ENCODE data around the gene TMEM259. TPM values are rescaled to one million over a fixed set of nuclear protein-coding genes. Genes with fewer than 3 reads are reported as not detected.
A peak's percentile ranks its signal among the peaks of the same experiment; 100 is the strongest.

Gene TMEM259
- total RNA-seq, 1 donor from 2014 or later: 146 TPM

DNA sequence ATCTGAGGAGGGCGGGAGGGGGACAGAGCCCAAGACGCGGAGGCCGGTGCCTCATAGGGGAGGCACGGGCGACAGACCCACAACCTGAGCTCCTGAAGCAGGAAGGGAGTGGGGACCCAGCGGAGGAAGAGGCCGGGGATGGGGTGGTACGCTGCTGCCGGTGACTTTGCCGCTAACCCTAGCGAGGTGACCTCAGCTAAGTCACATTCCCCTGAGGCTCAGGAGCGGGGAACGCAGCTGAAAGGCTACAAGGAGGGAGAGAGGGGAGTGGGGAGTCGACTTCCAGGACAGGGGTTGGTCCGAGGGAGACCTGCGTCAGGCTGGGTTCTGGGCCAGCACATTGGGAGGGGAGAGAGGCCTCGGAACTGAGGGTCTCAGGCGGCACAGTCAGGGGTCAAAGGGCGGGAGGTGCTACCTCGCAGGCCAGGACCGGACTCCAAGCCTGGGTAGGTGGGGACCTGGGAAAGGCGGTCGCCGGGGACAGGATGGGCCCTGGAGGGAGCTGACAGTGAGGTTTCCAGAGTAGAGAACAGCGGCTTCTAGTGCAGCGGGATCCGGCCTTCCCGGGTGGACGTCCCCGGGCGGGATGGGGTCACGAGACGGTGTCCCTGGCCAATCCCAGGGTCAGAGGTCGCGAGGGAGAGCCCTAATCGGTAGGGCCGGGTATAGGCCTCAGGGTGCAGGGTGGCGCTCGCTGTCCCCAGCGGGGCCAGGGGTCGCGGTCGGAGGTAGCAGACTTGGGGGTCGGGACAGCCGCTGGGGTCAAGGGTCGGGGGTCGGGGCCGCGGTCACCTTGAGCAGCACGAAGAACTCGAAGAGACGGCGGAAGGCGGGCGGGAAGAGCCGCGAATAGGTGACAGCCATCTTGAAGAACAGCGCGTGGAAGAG lies 699 bp downstream of the TMEM259 start:
- ATAC-seq (no peak), DNase-seq (ENCODE audit: low spot score) (no peak)
- intact Hi-C loops (cut with DNase I): no loop called here

- ATAC-seq (no peak), DNase-seq (ENCODE audit: low spot score) (no peak)
- intact Hi-C loops (cut with DNase I): no loop called here
Observed at GRCh38 chr19:1019616-1019961, 1.3 kb downstream of the TMEM259 start.

DNA sequence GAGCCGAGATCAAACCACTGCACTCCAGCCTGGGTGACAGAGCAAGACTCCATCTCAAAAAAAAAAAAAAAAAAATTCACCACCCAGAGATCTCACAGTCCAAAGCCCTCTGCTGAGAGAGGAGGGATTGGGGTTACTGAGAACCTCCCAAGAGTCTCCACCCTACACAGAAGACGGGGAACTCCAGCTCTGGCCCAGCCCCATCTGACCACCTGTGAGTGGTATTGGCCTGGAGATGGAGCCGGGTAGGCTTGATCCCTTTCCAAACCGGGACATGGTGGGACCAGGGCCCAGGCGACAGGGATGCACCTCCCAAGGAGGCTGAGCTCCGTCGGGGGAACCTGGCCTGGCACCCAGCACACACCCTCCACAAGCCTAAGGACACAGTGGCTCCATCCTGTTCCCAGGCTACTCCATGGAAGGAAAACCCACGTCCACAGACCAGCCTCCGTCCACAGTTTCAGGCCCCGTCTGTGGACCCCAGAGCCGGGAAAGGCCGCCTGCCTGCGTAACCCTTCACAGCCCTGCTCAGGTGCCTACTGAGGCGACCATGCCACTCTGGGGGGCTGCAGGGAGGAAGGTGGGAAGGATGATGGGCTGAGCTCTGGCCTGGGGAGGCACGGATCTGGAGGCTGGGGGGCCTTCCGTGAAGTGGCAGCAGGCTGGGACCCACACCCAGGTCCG lies 1.8 kb downstream of the TMEM259 start:
- no peak for ATAC-seq
- DNase-seq (ENCODE audit: low spot score): no peak
- intact Hi-C loops (cut with DNase I): no loop called here

- intact Hi-C loops (cut with DNase I): no loop called here
- no peak for ATAC-seq
Observed at GRCh38 chr19:1018393-1018792, 2.5 kb downstream of the TMEM259 start.

GRCh38 chr19:1017906-1018305 lies 3.0 kb downstream of the TMEM259 start:
- DNase-seq (ENCODE audit: low spot score) (no peak), ATAC-seq (no peak)
- intact Hi-C loops (cut with DNase I): no loop called here

More at GRCh38 chr19:1018393-1018792, 2.5 kb downstream of the TMEM259 start:
- no peak for DNase-seq (ENCODE audit: low spot score)

GRCh38 chr19:1017115-1017905 lies 3.6 kb downstream of the TMEM259 start:
- intact Hi-C loops (cut with DNase I): no loop called here

GRCh38 chr19:1016647-1017114 lies 4.2 kb downstream of the TMEM259 start:
- intact Hi-C loops (cut with DNase I): no loop called here
- no peak for DNase-seq (ENCODE audit: low spot score)
- ATAC-seq: peak; percentile 4

More at GRCh38 chr19:1017115-1017905, 3.6 kb downstream of the TMEM259 start:
- ATAC-seq (no peak), DNase-seq (ENCODE audit: low spot score) (no peak)

DNA sequence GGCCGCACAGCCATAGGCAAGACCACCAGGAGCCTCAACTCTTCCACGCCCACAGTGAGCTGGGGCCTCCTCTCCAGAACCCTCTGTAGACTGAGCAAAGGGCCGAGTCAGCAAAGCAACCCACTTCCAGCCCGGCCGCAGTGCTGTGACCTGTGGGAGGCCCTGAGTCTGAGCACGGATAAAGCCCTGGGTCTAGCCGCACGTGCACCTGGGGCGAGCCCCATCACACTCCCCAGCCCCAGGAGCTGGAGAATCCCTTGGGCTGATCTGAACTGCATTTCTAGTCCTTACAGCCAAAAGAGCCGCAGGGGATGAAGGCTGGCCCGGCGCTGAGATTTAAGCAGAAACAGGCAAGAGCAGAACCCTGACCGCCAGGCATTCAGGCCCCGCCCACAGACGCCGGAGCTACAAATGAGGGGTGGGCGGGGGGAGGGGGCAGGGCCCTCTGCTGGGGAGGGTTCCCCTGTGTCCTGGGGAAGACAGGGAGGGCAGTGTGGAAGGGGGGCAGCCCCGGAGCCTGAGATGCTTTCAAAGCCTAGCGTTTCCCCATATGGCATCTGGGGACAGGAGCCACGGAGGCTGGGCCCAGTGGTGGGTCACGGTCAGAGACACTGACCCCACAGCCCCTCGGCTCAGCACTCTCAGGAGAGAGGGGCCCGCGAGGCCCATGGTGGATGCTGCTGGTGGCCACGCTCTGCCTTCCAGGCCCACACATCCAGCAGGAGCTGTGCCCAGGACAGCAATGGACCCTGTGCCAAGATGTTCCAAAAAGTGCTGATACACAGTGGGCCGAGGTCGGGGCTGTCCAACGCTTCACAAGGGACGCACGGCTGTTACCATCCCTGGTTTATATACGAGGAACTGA lies 4.9 kb downstream of the TMEM259 start:
- intact Hi-C loops (cut with DNase I): no loop called here
- DNase-seq (ENCODE audit: low spot score): no peak
- ATAC-seq: peak; percentile 0

- ATAC-seq (no peak), DNase-seq (ENCODE audit: low spot score) (no peak)
- intact Hi-C loops (cut with DNase I): no loop called here
Observed at GRCh38 chr19:1015061-1015781, 5.7 kb downstream of the TMEM259 start.

DNA sequence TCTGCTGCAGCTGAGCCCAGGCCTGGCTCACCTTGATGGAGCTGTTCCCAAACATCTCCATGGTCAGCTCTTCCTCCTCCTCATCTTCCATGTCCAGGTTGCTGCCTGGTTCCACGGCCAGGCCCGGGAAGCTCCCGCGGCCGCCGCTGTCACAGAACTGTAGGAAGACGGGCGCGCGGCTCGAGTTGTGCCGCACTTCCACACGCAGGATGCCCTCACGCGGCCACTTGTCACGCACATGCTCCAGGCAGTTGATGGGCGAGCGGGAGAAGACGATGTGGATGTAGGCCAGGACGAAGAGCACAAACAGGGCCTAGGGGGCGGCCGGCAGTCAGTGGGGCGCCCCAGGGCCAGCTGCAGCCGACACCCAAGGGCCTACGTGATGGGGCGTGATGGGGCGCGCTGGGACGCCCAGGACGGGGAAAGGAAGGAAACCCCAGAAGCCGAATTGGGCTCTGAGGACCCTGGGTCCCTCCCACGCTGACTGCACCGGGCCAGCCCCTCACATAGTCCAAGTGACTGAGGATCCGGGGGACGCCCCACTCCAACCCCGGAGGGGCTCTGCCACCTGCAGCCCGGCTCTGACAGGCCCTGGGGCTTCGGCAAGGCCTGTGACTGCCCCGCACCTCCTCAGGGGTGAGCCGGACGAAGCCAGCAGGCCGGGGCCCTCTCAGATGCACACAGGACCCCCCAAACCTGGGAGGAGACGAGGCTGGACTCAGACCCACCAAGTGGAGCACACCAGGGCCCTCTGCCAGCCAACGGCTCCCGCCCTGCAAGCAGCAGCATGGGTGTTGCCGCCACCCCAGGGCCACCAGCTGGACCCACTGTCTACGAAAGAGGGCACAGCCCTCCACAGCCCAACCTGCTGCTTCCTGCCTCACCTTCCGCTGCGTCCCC lies 6.5 kb downstream of the TMEM259 start:
- intact Hi-C loops (cut with DNase I): no loop called here
- DNase-seq (ENCODE audit: low spot score) (no peak), ATAC-seq (no peak)

DNA sequence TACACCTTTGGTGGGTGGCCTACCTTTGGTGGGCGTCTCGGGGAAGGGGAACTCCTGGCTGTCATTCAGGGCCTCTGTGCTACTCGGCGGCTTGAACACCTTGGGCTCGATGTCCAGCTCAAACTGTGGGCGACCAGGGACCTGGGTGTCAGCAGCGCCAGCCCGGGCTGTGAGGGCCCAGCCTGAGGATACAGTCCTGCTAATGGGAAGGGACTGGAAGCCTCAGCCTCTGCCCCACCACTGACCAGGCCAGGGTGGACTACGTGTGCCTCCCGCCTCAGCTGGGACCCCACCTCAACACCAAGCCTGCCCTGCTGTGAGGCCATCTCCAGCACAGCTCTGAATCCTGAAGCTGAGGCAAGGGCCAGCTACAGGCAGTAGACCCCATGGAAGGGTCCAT lies 7.7 kb downstream of the TMEM259 start:
- no peak for DNase-seq (ENCODE audit: low spot score)
- no peak for ATAC-seq
- intact Hi-C loops (cut with DNase I): no loop called here

DNA sequence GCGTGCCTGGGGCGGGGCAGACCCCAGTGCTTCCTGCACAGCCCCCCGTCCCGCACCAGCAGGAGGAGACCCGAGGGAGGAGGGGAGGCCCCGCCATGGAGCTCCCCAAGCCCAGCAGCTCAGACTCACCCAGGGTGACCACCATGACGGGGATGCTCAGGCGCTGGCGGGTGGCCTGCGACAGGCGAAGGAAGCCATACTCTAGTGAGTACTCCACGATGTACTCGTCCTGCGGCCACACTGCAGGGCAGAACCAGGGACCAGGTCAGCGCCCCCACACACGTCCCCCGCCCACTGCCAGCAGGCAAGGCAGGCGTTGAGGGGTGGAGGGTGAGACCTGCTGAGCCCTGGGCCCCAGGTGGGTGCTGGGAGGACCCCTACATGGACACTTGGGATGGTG lies 8.6 kb downstream of the TMEM259 start:
- intact Hi-C loops (cut with DNase I): no loop called here
- ATAC-seq (no peak), DNase-seq (ENCODE audit: low spot score) (no peak)

GRCh38 chr19:1011831-1012333 lies 9.0 kb downstream of the TMEM259 start:
- ATAC-seq: no peak
- no peak for DNase-seq (ENCODE audit: low spot score)
- intact Hi-C loops (cut with DNase I): no loop called here

- no peak for DNase-seq (ENCODE audit: low spot score)
- intact Hi-C loops (cut with DNase I): no loop called here
- ATAC-seq: no peak
Observed at GRCh38 chr19:1010586-1011510, 10.1 kb downstream of the TMEM259 start.

DNA sequence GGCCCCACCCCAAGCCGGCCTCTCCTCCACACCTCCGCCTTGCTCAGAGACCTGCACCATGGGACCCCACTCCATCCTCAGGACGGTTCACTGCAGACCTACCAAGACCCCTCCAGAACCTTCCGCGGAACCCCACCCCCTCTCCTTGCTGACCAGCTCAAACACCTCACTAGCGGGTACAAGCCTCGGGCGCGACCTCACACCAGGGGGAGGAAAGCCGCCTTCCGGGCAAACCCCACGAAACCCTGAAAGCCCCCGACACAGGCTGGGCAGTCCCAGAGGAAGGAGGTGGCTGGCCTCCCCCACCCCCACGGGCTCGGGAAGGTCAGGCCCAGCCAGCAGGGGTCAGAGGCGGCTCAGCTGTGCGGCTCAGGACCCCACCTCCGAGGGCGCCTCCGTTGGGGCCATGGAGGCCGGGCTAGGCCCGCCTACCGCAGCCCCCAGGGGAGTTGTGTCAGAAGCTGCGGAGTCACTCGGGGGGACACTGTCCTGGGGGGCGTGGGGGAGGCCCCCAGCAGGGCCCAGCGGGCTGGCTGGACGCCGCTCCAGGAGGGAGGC lies 10.9 kb downstream of the TMEM259 start:
- ATAC-seq (no peak), DNase-seq (ENCODE audit: low spot score) (no peak)
- intact Hi-C loops (cut with DNase I): no loop called here
